GM21367 (cell line): ENCODE data around the gene TMEM86A.

Experiments used
- ATAC-seq: cut with Tn5 transposase; IDR thresholded peaks from one replicate; pipeline ENCODE4 v1.9.1; 2021; ENCODE audit not compliant: unreplicated experiment

TMEM86A gene

GRCh38 chr11:18699848-18700261 lies 1.3 kb downstream of the TMEM86A start:
- ATAC-seq, result no peak

DNA sequence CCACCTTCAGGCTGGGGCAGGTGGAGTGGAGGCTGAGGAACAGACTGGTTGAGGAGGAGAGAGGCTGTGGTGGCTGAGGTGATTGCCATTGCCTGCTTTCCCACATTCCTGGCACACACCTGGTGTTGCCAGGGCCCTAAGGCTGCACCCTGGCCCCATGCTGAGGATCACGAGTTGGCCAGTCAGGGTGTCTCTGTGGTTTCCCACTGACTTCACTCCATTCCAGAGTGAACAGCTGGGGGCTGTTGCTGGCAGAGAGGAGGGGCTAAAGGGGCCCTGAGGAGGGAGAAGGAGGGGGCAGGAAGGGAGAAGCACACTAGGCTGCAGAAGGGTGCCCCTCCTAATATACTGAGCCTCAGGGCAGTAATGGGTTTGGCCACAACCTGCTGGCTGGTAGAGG lies 1.8 kb downstream of the TMEM86A start:
- no peak for ATAC-seq

GRCh38 chr11:18700872-18701271 lies 2.3 kb downstream of the TMEM86A start:
- ATAC-seq, result no peak

DNA sequence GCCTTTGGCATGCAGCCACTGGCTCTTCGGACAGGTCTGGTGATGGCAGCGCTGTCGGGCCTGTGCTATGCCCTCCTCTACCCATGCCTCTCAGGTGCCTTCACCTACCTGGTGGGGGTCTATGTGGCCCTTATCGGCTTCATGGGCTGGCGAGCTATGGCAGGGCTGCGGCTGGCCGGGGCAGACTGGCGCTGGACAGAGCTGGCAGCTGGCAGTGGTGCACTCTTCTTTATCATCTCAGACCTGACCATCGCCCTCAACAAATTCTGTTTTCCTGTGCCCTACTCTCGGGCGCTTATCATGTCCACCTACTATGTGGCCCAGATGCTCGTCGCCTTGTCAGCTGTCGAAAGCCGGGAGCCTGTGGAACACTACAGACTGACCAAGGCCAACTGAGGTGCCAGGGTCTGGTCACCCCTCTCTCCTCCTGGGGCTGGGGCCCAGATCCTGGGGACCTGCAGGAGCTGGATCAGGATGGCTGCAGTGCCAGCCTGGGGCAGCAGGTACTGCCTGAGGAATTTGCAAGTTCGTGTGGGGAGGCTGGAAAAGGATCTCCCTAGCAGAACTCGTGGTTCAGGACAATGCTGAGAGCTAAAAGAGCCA lies 3.1 kb downstream of the TMEM86A start:
- ATAC-seq, result no peak

GRCh38 chr11:18703001-18703763 lies 4.6 kb downstream of the TMEM86A start:
- ATAC-seq, result no peak

GRCh38 chr11:18704045-18704645 lies 5.6 kb downstream of the TMEM86A start:
- ATAC-seq, result no peak

DNA sequence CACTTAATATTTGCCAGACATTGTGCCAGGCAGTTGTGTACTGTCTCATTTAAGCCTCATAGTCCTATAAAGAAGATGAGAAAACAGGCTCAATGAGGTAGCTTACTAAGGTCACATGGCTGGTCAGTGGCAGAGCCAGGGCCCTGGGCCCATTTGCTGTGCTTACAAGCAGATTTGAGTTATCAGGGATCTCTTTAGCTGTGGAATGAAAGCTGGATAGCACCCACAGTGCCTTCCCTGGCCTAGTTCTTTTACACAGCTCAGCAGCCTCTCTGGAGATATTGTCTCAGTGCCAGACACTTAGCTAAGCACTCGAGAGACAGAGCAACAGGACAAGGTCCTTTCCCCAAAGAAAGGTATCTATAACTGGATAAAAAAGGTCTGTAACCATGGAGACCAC lies 6.1 kb downstream of the TMEM86A start:
- no peak for ATAC-seq

GRCh38 chr11:18705651-18706281 lies 7.2 kb downstream of the TMEM86A start:
- no peak for ATAC-seq

DNA sequence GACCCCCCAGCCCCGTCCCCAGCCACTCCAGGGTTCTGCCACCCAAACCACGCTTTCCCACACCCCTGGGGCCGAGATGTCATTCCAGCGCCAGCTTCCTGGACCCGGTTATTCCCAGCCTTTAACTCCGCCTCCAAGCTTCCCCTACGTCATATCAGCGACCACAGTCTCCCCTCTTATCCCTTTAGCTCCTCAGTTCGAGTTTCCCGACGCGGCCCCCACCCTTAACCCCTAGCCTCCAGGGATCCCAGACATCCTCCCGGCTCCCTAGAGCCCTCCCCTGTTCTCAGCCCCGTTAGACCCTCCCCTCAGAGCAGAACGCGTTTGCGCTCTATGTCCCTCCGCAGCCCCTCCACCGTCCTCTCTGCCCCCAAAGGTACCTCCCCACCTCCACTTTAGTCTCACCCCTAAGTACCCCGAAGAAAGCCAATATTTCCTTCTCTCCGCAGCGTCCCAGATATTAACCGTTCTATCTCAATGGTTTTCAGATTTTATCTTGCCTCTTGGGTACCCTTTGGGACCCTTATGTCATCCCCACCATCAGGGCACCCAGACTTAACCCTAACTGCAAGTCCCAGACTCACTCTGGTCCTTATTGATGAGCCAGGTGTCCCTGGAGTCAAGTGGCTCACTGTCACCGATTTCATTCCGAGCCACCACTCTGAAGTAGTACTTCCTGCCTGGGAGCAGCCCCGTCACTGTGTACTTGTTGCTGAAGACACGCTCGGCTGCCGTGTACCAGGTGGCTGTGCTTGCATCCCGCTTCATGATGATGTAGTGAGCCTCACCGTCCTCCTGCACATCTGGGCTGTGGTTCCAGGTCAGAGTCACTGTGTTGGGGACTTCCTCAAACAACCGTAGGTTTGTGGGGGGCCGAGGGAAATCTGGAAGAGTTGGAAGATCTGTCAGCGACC lies 8.0 kb downstream of the TMEM86A start:
- ATAC-seq, result peak; percentile 55

DNA sequence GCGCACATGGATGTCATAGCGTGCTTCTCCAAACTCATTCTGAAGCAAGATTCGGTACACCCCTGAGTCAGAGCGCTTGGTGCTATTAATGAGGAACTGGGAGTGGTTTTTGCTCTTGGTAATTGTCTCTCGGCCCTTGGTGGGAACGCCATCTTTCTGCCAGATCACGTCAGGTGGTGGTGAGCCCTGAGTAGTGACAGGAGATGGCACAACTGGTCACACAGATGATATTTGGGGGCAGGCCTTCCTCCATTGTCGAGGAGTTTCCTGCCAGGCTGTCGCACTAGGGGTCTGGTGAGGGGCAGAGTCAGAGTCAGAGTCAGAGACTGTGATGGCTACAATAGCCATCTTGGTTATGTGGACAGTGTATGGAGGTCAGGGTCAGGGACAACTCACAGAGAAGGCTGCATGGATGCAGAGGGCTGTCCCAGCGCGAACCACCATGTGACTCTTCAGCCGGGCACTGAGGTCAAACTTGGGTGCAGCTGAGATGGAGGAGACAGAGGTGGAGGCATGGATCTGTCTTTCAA lies 9.3 kb downstream of the TMEM86A start:
- no peak for ATAC-seq

DNA sequence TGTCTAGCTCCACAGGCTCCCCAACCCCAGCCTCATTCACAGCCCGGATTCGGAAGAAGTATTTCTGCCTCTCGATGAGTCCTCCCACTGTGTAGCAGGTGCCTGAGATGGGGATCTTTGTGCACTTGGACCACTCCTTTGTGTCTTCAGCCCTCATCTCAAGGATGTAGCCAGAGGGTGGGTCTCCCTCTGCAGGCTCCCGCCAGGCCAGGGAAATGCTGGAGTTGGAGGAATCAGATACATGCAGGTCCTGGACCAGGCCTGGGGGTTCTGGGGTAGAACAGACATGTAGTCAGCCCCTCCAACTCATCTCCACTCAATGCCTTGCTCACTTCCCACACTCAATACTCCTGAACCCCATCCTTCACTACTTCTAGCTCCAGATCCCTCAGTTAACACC lies 10.8 kb downstream of the TMEM86A start:
- no peak for ATAC-seq

DNA sequence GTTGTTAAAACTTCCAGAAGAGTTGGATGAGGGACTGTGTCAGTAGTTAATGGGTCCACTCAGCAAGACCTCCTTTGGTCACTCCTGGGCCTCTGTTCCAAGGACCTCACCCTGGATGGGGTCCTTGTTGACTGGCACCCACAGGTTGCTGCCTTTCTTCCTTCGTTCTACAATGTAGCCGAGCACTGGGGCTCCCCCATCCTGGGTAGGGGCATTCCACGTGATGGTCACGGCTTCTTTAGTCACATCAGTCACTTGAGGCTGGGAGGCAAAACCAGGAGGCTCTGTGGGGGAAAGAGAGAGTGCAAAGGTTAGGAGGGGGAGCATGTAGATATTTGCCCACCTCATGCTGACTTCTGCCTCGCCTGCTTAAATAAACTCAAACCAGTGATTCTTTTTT lies 12.0 kb downstream of the TMEM86A start:
- no peak for ATAC-seq

GRCh38 chr11:18713646-18714442 lies 15.3 kb downstream of the TMEM86A start:
- ATAC-seq, result no peak

GRCh38 chr11:18714443-18714780 lies 15.8 kb downstream of the TMEM86A start:
- no peak for ATAC-seq

DNA sequence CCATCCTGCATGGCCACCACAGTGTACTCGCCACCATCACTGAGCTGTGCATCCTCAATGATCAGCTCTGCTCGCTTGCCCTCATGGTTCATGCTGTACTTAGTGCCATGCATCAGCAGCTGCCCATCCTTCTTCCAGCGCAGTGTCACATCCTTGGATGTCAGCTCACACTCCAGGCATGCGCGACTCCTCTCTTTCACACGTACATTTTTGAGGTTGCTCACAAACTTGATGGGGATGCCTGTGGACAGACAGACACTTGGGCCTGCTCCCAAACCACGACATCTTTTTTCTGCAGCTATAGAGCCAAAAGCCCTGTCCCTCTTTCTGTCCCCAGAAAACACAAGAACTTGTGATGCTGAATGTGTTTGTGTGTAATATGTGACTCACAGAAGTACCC lies 16.9 kb downstream of the TMEM86A start:
- no peak for ATAC-seq

GRCh38 chr11:18720091-18720807 lies 21.7 kb downstream of the TMEM86A start:
- ATAC-seq, result no peak

DNA sequence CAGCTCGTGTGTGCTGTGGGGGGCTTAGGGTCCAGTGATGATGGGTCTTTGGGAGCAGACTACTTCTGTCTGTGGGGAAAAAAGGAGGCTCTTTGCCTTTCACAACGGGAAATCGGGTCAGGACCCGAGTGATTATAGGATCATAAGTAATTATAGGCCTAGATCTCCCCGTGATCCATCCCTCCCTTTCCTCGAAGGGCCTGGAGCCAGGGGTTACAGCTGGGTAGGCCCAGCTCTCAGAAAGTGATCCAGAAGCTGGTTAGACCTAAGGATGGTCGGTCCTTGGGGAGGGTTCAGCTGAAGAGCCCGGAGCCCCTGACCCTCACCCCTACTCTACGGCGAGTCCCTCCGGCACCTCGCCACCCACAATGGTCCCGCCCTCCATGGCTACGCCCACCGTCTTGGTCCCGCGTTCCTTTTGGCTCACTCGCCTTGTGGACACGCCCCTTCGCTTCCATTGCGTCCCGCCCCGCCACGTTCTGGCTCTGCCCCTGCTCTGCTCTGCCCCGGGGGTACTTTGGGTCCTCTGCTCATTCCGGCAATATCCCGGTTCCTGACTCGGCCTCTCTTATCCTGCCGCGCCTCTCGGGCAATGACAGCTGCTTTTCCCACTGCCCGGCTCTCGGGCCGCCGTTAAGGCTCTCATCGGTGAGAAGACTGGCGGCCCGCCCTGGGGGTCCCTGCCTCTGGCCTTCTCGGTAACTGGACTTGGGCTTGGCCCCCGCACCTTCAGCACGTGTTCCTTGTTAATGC lies 22.4 kb downstream of the TMEM86A start:
- ATAC-seq, result peak; percentile 62

DNA sequence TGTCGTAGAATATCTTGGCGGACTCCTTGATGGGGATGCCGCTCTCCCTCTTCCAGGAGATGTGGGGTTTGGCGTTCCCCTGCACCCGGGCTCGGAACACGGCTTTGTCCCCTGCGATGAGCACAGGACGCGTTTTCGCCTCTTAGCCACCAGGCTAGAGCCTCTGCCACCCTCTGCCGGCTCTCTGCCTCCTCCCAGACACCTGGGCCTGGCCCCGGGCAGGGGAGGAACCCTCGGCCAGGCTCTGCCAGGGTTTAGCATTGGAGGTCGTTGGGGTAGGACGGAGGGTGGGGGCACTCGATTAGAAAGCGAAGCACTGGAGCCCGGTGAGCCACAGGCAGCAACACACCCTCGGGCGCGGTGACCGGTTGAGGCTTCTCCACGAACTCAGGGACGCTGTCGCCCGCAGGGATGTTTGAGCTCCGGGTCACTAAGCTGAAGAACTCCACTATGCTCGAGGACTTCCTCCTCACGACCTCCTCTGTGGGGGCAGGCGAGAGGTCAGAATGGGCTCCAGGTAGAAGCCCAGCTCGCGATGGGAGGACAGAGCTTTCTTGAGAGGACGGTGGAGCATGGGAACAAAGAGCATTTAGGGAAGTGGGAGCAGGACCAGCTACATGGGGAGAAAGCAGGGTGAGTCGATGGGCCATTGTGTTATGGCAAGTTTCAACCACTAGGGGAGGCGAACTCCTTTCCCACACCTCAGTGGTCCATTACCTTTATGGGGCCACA lies 23.1 kb downstream of the TMEM86A start:
- ATAC-seq, result peak; percentile 76
